Astrocyte (in vitro differentiated cells and primary cell): ENCODE data around the gene IL4R.

Experiments
- CTCF ChIP-seq: IDR thresholded peaks from 2 replicates; pipeline ENCODE4 v1.5.1; 2011; ENCODE audit warnings: low read depth, mild to moderate bottlenecking, inconsistent platforms, low read length, moderate library complexity; ENCODE audit not compliant: insufficient read depth
- EZH2 ChIP-seq: IDR thresholded peaks from 2 replicates; pipeline ENCODE4 v1.6.1; 2012; ENCODE audit warnings: mild to moderate bottlenecking, low read length, inconsistent platforms; ENCODE audit not compliant: insufficient read depth

GRCh38 chr16:27347930-27348685 is 34.3 kb downstream of the IL4R start:
- TF ChIP-seq CTCF: no peak
- TF ChIP-seq EZH2: no peak
